ENCODE measurements around the gene HLA-A.

GRCh38 chr6:29919506-29920445 lies 22.6 kb upstream of the HLA-A start:
- TF ChIP-seq EZH2 (IDR thresholded peaks at IDR 0.05; ENCODE audit: borderline replicate concordance, low read depth, low read length, severe bottlenecking), result no peak
- no peak for TF ChIP-seq CTCF (IDR thresholded peaks at IDR 0.05; ENCODE audit: extremely low read depth in 1 of 2, insufficient read depth in 1 of 2, low read depth in 1 of 2, low read length in 2 of 2)
- TF ChIP-seq POLR2AphosphoS5 (IDR thresholded peaks at IDR 0.05; ENCODE audit: insufficient read depth, low read depth, low read length), result no peak
- TF ChIP-seq MAX (IDR thresholded peaks at IDR 0.05; ENCODE audit: insufficient read depth, insufficient read length), result no peak
